HEK293T (cell line): Measurements from ENCODE around the gene FKBP5.
"Not testable (repeated sequence)": the region's sequence is repeated elsewhere in the genome, so short reads cannot be mapped to it uniquely, and the experiment has no call there.

Experiments used
- CTCF ChIA-PET: fragments of 350-600 bp; formaldehyde crosslinking; extraction: SDS; loops from one replicate; lab custom pipeline; 2021; ENCODE audit warnings: antibody characterized with exemption, inconsistent platforms; lab: Yijun Ruan, JAX
- POLR2A ChIA-PET: fragments of 350-600 bp; formaldehyde crosslinking; extraction: SDS; loops from one replicate; lab custom pipeline; 2020; ENCODE audit warnings: antibody characterized with exemption, inconsistent platforms; lab: Yijun Ruan, JAX
- DNase-seq: peaks from one replicate; pipeline ENCODE4 v3.0.0; 2012; ENCODE audit warnings: mixed read lengths; ENCODE audit errors: extremely low spot score
- ARNT ChIP-seq: fragments of 450-650 bp; IDR thresholded peaks from 2 replicates; pipeline ENCODE4 v1.6.1; 2017; ENCODE audit warnings: mild to moderate bottlenecking
- BHLHE40 ChIP-seq: fragments of 450-650 bp; IDR thresholded peaks from 2 replicates; pipeline ENCODE4 v1.6.1; 2016; ENCODE audit warnings: mild to moderate bottlenecking, moderate library complexity, borderline replicate concordance
- CTBP1 ChIP-seq: fragments of 450-650 bp; IDR thresholded peaks from 2 replicates; pipeline ENCODE4 v1.6.1; 2016; ENCODE audit warnings: borderline replicate concordance
- ELF4 ChIP-seq: fragments of 450-650 bp; IDR thresholded peaks from 2 replicates; pipeline ENCODE4 v1.6.1; 2017; ENCODE audit warnings: antibody characterized with exemption
- FOXA1 ChIP-seq: fragments of 450-650 bp; IDR thresholded peaks from 2 replicates; pipeline ENCODE4 v1.6.1; 2016; ENCODE audit warnings: mild to moderate bottlenecking
- FOXK2 ChIP-seq: fragments of 450-650 bp; IDR thresholded peaks from 2 replicates; pipeline ENCODE4 v1.6.1; 2016; ENCODE audit warnings: mild to moderate bottlenecking
- FOXM1 ChIP-seq: fragments of 450-650 bp; IDR thresholded peaks from 2 replicates; pipeline ENCODE4 v1.6.1; 2017; ENCODE audit warnings: mild to moderate bottlenecking, borderline replicate concordance
- HDGF ChIP-seq: fragments of 450-650 bp; IDR thresholded peaks from 2 replicates; pipeline ENCODE4 v1.6.1; 2017; ENCODE audit warnings: antibody characterized with exemption, borderline replicate concordance
- L3MBTL2 ChIP-seq: fragments of 450-650 bp; conservative IDR thresholded peaks from 2 replicates; pipeline ENCODE4 v1.6.1; 2016; ENCODE audit warnings: mild to moderate bottlenecking
- LEF1 ChIP-seq: fragments of 450-650 bp; IDR thresholded peaks from 2 replicates; pipeline ENCODE4 v1.6.1; 2017; ENCODE audit warnings: mild to moderate bottlenecking, borderline replicate concordance
- NFRKB ChIP-seq: fragments of 450-650 bp; IDR thresholded peaks from 2 replicates; pipeline ENCODE4 v1.6.1; 2016; ENCODE audit warnings: mild to moderate bottlenecking, moderate library complexity
- SP1 ChIP-seq: fragments of 450-650 bp; IDR thresholded peaks from 2 replicates; pipeline ENCODE4 v1.6.1; 2017
- SUZ12 ChIP-seq: fragments of 450-650 bp; IDR thresholded peaks from 2 replicates; pipeline ENCODE4 v1.6.1; 2016; ENCODE audit warnings: mild to moderate bottlenecking
- TARDBP ChIP-seq: fragments of 450-650 bp; IDR thresholded peaks from 2 replicates; pipeline ENCODE4 v1.6.1; 2016
- ZNF384 ChIP-seq: fragments of 450-650 bp; IDR thresholded peaks from 2 replicates; pipeline ENCODE4 v1.6.1; 2016
- TF ChIP-seq, protein P1 (sequence below): fragments of 450-650 bp; IDR thresholded peaks from 2 replicates; pipeline ENCODE4 v1.6.1; 2016

The FKBP5 gene

DNA sequence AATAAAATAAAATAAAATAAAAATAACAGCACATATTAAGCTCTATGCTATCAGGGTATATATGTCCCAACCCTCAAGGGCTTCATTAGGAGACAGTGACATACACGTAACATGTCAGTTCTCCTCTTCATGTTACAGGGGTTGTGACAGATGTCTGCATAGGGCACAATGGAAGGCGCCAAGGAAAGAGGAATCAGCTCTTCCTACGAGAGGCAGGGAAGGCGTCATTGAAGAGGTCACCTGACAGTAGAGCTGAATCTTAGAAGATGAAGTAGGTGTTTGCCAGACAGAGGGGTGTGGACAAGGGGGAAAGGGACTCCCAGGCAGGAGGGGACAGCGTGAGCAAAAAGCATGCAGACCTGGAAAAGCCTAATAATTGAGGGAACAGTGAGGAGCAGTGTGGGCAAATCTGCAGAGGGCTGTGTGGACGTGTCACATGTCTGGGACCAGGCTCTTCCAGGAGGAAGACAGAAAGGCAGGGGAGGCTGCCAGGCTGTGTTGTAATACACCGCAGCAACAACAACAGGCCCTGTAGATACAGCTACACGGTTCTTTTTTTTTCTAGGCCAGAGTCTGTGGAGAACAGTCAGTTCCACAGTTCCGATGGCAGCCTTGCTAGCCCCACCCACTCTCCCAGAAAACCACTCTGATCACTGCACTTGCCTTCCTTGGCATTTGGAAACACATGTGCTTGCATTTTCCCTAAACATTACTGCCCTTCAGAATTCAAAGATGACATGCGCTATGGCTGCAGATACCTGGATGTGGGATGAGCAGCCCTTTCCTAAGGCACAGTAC is 2.5 kb upstream of the FKBP5 start:
- CTCF ChIA-PET = no interaction called here
- TF ChIP-seq BHLHE40 (no peak), NFRKB (no peak), LEF1 (no peak), CTBP1 (no peak), L3MBTL2 (no peak), FOXK2 (no peak), SUZ12 (no peak), ELF4 (no peak), ZNF384 (no peak), TARDBP (no peak), FOXA1 (no peak), HDGF (no peak)
- TF ChIP-seq, protein P1, sequence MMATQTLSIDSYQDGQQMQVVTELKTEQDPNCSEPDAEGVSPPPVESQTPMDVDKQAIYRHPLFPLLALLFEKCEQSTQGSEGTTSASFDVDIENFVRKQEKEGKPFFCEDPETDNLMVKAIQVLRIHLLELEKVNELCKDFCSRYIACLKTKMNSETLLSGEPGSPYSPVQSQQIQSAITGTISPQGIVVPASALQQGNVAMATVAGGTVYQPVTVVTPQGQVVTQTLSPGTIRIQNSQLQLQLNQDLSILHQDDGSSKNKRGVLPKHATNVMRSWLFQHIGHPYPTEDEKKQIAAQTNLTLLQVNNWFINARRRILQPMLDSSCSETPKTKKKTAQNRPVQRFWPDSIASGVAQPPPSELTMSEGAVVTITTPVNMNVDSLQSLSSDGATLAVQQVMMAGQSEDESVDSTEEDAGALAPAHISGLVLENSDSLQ = no peak
- POLR2A ChIA-PET = interaction anchor here (1.5 kb wide), 1 partner anchor 22 kb away, joined by 3 read pairs; no protein-coding TSS in a partner anchor
- DNase-seq = no peak

DNA sequence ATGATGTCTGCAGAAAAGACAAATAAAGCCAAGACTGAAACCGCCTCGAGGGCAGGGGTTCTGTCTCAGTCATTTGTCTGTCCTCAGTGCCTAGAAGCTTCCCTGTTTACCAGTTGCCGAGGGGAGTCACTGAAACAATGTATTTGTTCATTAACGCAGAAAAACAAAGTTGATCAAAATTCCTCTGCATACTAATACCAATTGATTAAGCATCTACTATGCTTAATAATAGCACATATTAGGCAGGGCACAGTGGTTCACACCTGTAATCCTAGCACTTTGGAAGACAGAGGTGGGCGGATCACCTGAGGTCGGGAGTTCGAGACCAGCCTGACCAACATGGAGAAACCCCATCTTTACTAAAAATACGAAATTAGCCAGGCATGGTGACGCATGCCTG is 1.8 kb upstream of the FKBP5 start:
- ChIA-PET CTCF (no interaction called here), POLR2A (interaction anchor here (1.5 kb wide), 1 partner anchor 22 kb away, joined by 3 read pairs; no protein-coding TSS in a partner anchor)

DNA sequence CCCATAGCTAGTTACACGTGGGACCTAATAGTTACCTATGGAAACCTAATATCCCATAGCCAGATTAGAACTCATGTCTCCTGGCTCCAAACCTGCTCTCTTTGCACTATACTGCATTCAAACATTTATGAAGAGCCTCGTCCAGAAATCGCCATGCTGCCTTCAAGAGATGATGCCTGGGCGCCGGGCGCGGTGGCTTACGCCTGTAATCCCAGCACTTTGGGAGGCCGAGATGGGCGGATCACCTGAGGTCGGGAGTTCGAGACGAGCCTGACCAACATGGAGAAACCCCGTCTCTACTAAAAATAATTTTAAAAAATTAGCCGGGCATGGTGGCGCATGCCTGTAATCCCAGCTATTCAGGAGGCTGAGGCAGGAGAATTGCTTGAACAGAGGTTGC is 1.3 kb upstream of the FKBP5 start:
- POLR2A ChIA-PET = interaction anchor here (1.3 kb wide), 1 partner anchor 42 kb away, joined by 3 read pairs; no protein-coding TSS in a partner anchor
- DNase-seq, CTCF ChIA-PET: not testable (repeated sequence)

More for the DNA sequence above, 1.8 kb upstream of the FKBP5 start:
- DNase-seq = no peak
- no peak for TF ChIP-seq FOXM1
- TF ChIP-seq TARDBP = no peak

DNA sequence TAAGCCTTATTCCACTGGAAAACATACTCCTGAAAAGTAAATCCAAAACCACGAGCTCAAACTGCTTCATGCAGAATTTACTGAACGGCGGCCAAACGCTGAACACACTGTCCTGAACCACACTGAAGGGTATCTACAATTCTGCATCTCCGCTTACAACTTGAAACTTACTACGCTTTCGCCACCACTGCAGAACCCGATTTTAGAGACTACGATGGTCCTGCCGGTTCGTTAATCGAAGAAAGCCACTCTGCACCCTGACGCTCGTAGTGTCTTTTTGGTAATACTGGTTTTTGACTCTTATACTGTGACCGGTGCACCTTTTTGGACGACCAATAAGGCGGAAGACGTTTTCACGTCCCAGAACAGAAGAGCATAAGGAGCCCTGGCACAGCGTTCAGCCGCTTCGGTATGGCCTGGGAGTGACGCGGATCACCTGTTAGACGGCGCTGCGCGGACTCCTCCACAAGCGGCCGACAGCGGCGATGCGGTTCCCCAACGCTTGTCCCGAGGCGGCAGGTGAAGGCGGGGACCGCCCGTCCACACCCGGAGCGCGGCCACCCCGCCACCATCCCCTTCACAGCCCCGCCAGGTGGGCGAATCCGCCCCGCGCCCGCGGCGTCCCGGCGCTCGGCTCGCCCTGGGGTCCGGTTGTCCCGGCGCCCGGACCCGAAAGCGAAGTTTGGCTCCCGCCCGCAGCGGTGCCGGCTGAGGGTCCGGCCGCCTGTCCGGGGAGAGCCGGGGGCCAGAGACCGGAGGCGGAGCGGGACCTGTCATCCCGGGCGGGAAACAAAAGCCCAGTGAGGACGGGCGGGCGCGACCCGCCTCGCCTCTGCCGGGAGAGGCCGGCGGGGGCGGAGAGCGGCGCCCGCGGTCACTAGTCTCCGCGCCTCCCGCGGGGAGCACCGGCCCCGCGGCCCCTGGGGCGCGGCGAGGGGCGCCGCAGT is 784 bp downstream of the FKBP5 start:
- no peak for TF ChIP-seq FOXM1
- no peak for TF ChIP-seq LEF1
- no peak for TF ChIP-seq FOXA1
- TF ChIP-seq BHLHE40 = no peak
- no peak for TF ChIP-seq ELF4
- TF ChIP-seq TARDBP = no peak
- TF ChIP-seq L3MBTL2 = no peak
- TF ChIP-seq, protein P1 = no peak
- TF ChIP-seq SUZ12 = no peak
- no peak for TF ChIP-seq ZNF384
- no peak for TF ChIP-seq FOXK2
- TF ChIP-seq NFRKB = no peak
- TF ChIP-seq CTBP1 = no peak
- TF ChIP-seq SP1 = no peak
- no peak for TF ChIP-seq HDGF
- no peak for TF ChIP-seq ARNT
- ChIA-PET CTCF (interaction anchor here (0.7 to 1.2 kb wide), 3 partner anchors 9 to 104 kb away, joined by 3 read pairs; no protein-coding TSS in a partner anchor), POLR2A (interaction anchor here (1.0 to 1.7 kb wide), 5 partner anchors 24 to 44 kb away, joined by 3 to 9 read pairs (median 5); no protein-coding TSS in a partner anchor)
- DNase-seq = peak; percentile 55

DNA sequence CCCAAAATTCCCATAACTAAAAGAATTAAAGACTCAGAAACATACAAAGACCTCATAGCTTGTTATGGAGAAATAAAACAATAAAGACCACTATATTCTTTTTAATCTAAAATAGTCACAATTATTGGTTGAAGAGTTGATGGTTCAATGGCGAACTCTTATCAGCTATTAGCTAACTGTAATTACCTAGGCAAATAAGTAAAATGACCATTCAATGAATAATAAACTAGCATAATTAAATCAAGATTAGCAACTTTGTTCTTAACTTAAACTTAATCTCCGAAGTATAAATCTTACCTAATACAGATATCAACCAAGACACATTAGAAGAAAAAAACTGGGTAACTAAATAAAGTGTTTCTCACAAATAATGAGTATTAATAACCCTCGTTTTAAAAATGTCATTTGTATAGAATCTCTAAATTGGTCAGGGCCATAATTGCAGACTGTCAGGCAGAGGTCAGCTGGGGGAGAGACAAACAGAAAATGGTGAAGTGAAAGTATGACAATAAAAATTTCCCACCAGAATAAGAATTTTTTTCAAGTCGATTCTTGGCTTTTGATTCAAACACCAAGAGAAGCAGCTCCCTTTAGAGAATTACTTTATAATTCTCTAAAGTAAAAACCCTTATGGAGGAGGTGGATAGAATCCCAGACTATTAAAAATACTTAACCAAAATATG is 1.7 kb downstream of the FKBP5 start:
- DNase-seq = no peak
- CTCF ChIA-PET = interaction anchor here (0.7 to 1.2 kb wide), 3 partner anchors 9 to 103 kb away, joined by 3 read pairs; no protein-coding TSS in a partner anchor
- POLR2A ChIA-PET = interaction anchor here (0.7 to 1.7 kb wide), 5 partner anchors 23 to 45 kb away, joined by 3 to 9 read pairs (median 5); no protein-coding TSS in a partner anchor
- TF ChIP-seq TARDBP (no peak), ELF4 (no peak), SP1 (no peak), NFRKB (no peak), ARNT (no peak), L3MBTL2 (no peak), SUZ12 (no peak), LEF1 (no peak), ZNF384 (no peak), FOXK2 (no peak), HDGF (no peak), FOXA1 (no peak), CTBP1 (no peak), BHLHE40 (no peak)
